ENCODE results near the gene SEMA3A. TPM values are rescaled to one million over a fixed set of nuclear protein-coding genes. Genes with fewer than 3 reads are reported as not detected.

Gene SEMA3A
- total RNA-seq, 1 donor from 2014 or later, result 0.75 TPM

GRCh38 chr7:84022684-84023308, 171.8 kb downstream of the SEMA3A start:
- H3K27ac ChIP-seq, result no peak overlapping the region
- H3K4me3 ChIP-seq, result no peak overlapping the region
- no peaks in the 10 kb centered on the region for H3K36me3 ChIP-seq
- intact Hi-C loops (cut with DNase I), result no loop called here
- no peaks in the 10 kb centered on the region for H3K4me1 ChIP-seq
- no peaks in the 10 kb centered on the region for H3K9me3 ChIP-seq
- no peaks in the 10 kb centered on the region for H3K27me3 ChIP-seq
- DNase-seq (ENCODE audit: low spot score in 2 of 2), result no peak
- no peak for TF ChIP-seq CTCF (IDR thresholded peaks at IDR 0.05)

- H3K4me1 ChIP-seq, result no peaks in the 10 kb centered on the region
- intact Hi-C loops (cut with DNase I), result no loop called here
- no peaks in the 10 kb centered on the region for H3K27me3 ChIP-seq
- no peak for DNase-seq (ENCODE audit: low spot score in 2 of 2)
- H3K36me3 ChIP-seq, result no peaks in the 10 kb centered on the region
- no peaks in the 10 kb centered on the region for H3K9me3 ChIP-seq
- no peak overlapping the region for H3K4me3 ChIP-seq
- no peak overlapping the region for H3K27ac ChIP-seq
- no peak for TF ChIP-seq CTCF (IDR thresholded peaks at IDR 0.05)
Measured at GRCh38 chr7:84022009-84022408, 172.6 kb downstream of the SEMA3A start.

GRCh38 chr7:84021292-84021908, 173.2 kb downstream of the SEMA3A start:
- H3K4me3 ChIP-seq, result no peak overlapping the region
- no peaks in the 10 kb centered on the region for H3K4me1 ChIP-seq
- no peaks in the 10 kb centered on the region for H3K27me3 ChIP-seq
- H3K27ac ChIP-seq, result no peak overlapping the region
- H3K9me3 ChIP-seq, result no peaks in the 10 kb centered on the region
- no peaks in the 10 kb centered on the region for H3K36me3 ChIP-seq
- no peak for TF ChIP-seq CTCF (IDR thresholded peaks at IDR 0.05)
- DNase-seq (ENCODE audit: low spot score in 2 of 2), result no peak
- intact Hi-C loops (cut with DNase I), result no loop called here

GRCh38 chr7:84017651-84018050, 176.9 kb downstream of the SEMA3A start:
- DNase-seq (ENCODE audit: low spot score in 2 of 2), result no peak
- Histone ChIP-seq H3K4me1 (no peaks in the 10 kb centered on the region), H3K9me3 (no peaks in the 10 kb centered on the region), H3K36me3 (no peaks in the 10 kb centered on the region), H3K27ac (no peak overlapping the region), H3K4me3 (no peak overlapping the region), H3K27me3 (no peaks in the 10 kb centered on the region)
- intact Hi-C loops (cut with DNase I), result no loop called here
- no peak for TF ChIP-seq CTCF (IDR thresholded peaks at IDR 0.05)

GRCh38 chr7:84013616-84014240, 180.9 kb downstream of the SEMA3A start:
- no peaks in the 10 kb centered on the region for H3K36me3 ChIP-seq
- H3K4me1 ChIP-seq, result no peaks in the 10 kb centered on the region
- no peak overlapping the region for H3K27ac ChIP-seq
- H3K9me3 ChIP-seq, result no peaks in the 10 kb centered on the region
- H3K27me3 ChIP-seq, result no peaks in the 10 kb centered on the region
- H3K4me3 ChIP-seq, result no peak overlapping the region
- intact Hi-C loops (cut with DNase I), result no loop called here
- no peak for DNase-seq (ENCODE audit: low spot score in 2 of 2)
- no peak for TF ChIP-seq CTCF (IDR thresholded peaks at IDR 0.05)

Data from ascending aorta (tissue), 2 donors.